Activated T-helper 2 cell treated with anti-CD3 and anti-CD28 coated beads, Interferon-gamma antibody, Interleukin-2, Interleukin-4, amounts not matched to agents 10 μg/mL and 5 μg/mL and 100 μg/mL, durations not matched to agents 14 hours and 24 hours and 36 hours (primary cell): ENCODE data around the gene AK8. TPM values are rescaled to one million over a fixed set of nuclear protein-coding genes. Genes with fewer than 3 reads are reported as not detected.
"Not testable (repeated sequence)": the region's sequence is repeated elsewhere in the genome, so short reads cannot be mapped to it uniquely, and the experiment has no call there.

Experiments
- DNase-seq: peaks from one replicate; pipeline ENCODE4 v3.0.0; 2021; ENCODE audit warnings: low spot score
- H3K27ac Mint-ChIP-seq: one replicate; pipeline ENCODE4 v1.8.0; 2021; ENCODE audit warnings: mixed read lengths
- H3K27me3 Mint-ChIP-seq: one replicate; pipeline ENCODE4 v1.8.0; 2021; ENCODE audit warnings: low read depth, mixed read lengths
- H3K36me3 Mint-ChIP-seq: one replicate; pipeline ENCODE4 v1.8.0; 2021; ENCODE audit warnings: low read depth, mixed read lengths
- H3K4me1 Mint-ChIP-seq: one replicate; pipeline ENCODE4 v1.8.0; 2021; ENCODE audit warnings: low read depth, mixed read lengths
- H3K4me3 Mint-ChIP-seq: one replicate; pipeline ENCODE4 v1.8.0; 2021; ENCODE audit warnings: low read depth, mild to moderate bottlenecking, moderate library complexity, mixed read lengths
- H3K9me3 Mint-ChIP-seq: one replicate; pipeline ENCODE4 v1.8.0; 2021; ENCODE audit warnings: mixed read lengths
- intact Hi-C: fragments of 100-400 bp; cut with micrococcal nuclease; formaldehyde crosslinking; loops from one replicate; pipeline ENCODE4 v1.15.1; 2023
- total RNA-seq: library from RNA; stranded (reverse); gene quantifications from 2 replicates; pipeline ENCODE4 v1.2.3, GENCODE V29; 2022

The AK8 gene
- total RNA-seq, 1 donor from 2014 or later: not detected

- peaks cover 15% of the 10 kb centered on the region for H3K27me3 Mint-ChIP-seq
- H3K27ac Mint-ChIP-seq: no peak overlapping the region
- intact Hi-C loops: no loop called here
- H3K4me3 Mint-ChIP-seq: no peak overlapping the region
- no peaks in the 10 kb centered on the region for H3K9me3 Mint-ChIP-seq
- no peak for DNase-seq
- no peaks in the 10 kb centered on the region for H3K36me3 Mint-ChIP-seq
- no peaks in the 10 kb centered on the region for H3K4me1 Mint-ChIP-seq
Observed at GRCh38 chr9:132726576-132727130, 151.4 kb downstream of the AK8 start.

- no peaks in the 10 kb centered on the region for H3K36me3 Mint-ChIP-seq
- no peaks in the 10 kb centered on the region for H3K9me3 Mint-ChIP-seq
- no peak overlapping the region for H3K27ac Mint-ChIP-seq
Observed at GRCh38 chr9:132725306-132725705, 152.8 kb downstream of the AK8 start.

GRCh38 chr9:132723809-132724208 lies 154.3 kb downstream of the AK8 start:
- Mint-ChIP-seq H3K36me3 (no peaks in the 10 kb centered on the region), H3K27ac (no peak overlapping the region), H3K9me3 (no peaks in the 10 kb centered on the region), H3K27me3 (peaks cover 16% of the 10 kb centered on the region), H3K4me1 (no peaks in the 10 kb centered on the region), H3K4me3 (no peak overlapping the region)
- intact Hi-C loops: no loop called here
- DNase-seq: no peak

More at GRCh38 chr9:132725306-132725705, 152.8 kb downstream of the AK8 start:
- no peaks in the 10 kb centered on the region for H3K4me1 Mint-ChIP-seq
- intact Hi-C loops: no loop called here
- H3K27me3 Mint-ChIP-seq: peaks cover 12% of the 10 kb centered on the region
- H3K4me3 Mint-ChIP-seq: no peak overlapping the region
- no peak for DNase-seq

GRCh38 chr9:132722564-132723065 lies 155.5 kb downstream of the AK8 start:
- Mint-ChIP-seq H3K4me3 (no peak overlapping the region), H3K4me1 (peaks cover 4% of the 10 kb centered on the region), H3K9me3 (no peaks in the 10 kb centered on the region), H3K27ac (no peak overlapping the region), H3K27me3 (peaks cover 23% of the 10 kb centered on the region), H3K36me3 (no peaks in the 10 kb centered on the region)
- DNase-seq: no peak
- intact Hi-C loops: no loop called here

- intact Hi-C loops: no loop called here
- no peak overlapping the region for H3K27ac Mint-ChIP-seq
- no peak overlapping the region for H3K4me3 Mint-ChIP-seq
- peaks cover 4% of the 10 kb centered on the region for H3K4me1 Mint-ChIP-seq
- H3K9me3 Mint-ChIP-seq: no peaks in the 10 kb centered on the region
- peaks cover 23% of the 10 kb centered on the region for H3K27me3 Mint-ChIP-seq
- no peaks in the 10 kb centered on the region for H3K36me3 Mint-ChIP-seq
- DNase-seq: no peak
Observed at GRCh38 chr9:132721661-132722060, 156.4 kb downstream of the AK8 start.

- H3K27me3 Mint-ChIP-seq: peaks cover 26% of the 10 kb centered on the region
- H3K4me3 Mint-ChIP-seq, H3K27ac Mint-ChIP-seq, intact Hi-C loops, H3K4me1 Mint-ChIP-seq, H3K36me3 Mint-ChIP-seq, H3K9me3 Mint-ChIP-seq, DNase-seq: not testable (repeated sequence)
Observed at GRCh38 chr9:132718381-132718928, 159.6 kb downstream of the AK8 start.

- H3K4me3 Mint-ChIP-seq: no peak overlapping the region
- H3K9me3 Mint-ChIP-seq: no peaks in the 10 kb centered on the region
- H3K27me3 Mint-ChIP-seq: peaks cover 24% of the 10 kb centered on the region
- DNase-seq: no peak
- peaks cover 4% of the 10 kb centered on the region for H3K4me1 Mint-ChIP-seq
- H3K36me3 Mint-ChIP-seq: no peaks in the 10 kb centered on the region
- no peak overlapping the region for H3K27ac Mint-ChIP-seq
- intact Hi-C loops: no loop called here
Observed at GRCh38 chr9:132717326-132717945, 160.6 kb downstream of the AK8 start.

- DNase-seq: no peak
- H3K27me3 Mint-ChIP-seq: peaks cover 24% of the 10 kb centered on the region
- H3K4me1 Mint-ChIP-seq: peaks cover 4% of the 10 kb centered on the region
- H3K27ac Mint-ChIP-seq: no peak overlapping the region
- no peaks in the 10 kb centered on the region for H3K9me3 Mint-ChIP-seq
- H3K36me3 Mint-ChIP-seq: no peaks in the 10 kb centered on the region
- H3K4me3 Mint-ChIP-seq: no peak overlapping the region
- intact Hi-C loops: no loop called here
Observed at GRCh38 chr9:132716007-132716406, 162.1 kb downstream of the AK8 start.

- intact Hi-C loops: no loop called here
- DNase-seq: no peak
- peaks cover 16% of the 10 kb centered on the region for H3K27me3 Mint-ChIP-seq
- no peaks in the 10 kb centered on the region for H3K4me1 Mint-ChIP-seq
- no peak overlapping the region for H3K27ac Mint-ChIP-seq
- no peaks in the 10 kb centered on the region for H3K9me3 Mint-ChIP-seq
- no peak overlapping the region for H3K4me3 Mint-ChIP-seq
- H3K36me3 Mint-ChIP-seq: no peaks in the 10 kb centered on the region
Observed at GRCh38 chr9:132712753-132713152, 165.3 kb downstream of the AK8 start.

- intact Hi-C loops: no loop called here
Observed at GRCh38 chr9:132711846-132712245, 166.2 kb downstream of the AK8 start.

GRCh38 chr9:132711152-132711551 lies 166.9 kb downstream of the AK8 start:
- DNase-seq, intact Hi-C loops, H3K4me1 Mint-ChIP-seq, H3K4me3 Mint-ChIP-seq, H3K9me3 Mint-ChIP-seq, H3K36me3 Mint-ChIP-seq, H3K27ac Mint-ChIP-seq, H3K27me3 Mint-ChIP-seq: not testable (repeated sequence)

More at GRCh38 chr9:132711846-132712245, 166.2 kb downstream of the AK8 start:
- no peak for DNase-seq
- Mint-ChIP-seq H3K27me3 (peaks cover 9% of the 10 kb centered on the region), H3K9me3 (no peaks in the 10 kb centered on the region), H3K36me3 (no peaks in the 10 kb centered on the region), H3K4me1 (no peaks in the 10 kb centered on the region), H3K27ac (no peak overlapping the region), H3K4me3 (no peak overlapping the region)

GRCh38 chr9:132710333-132710732 lies 167.8 kb downstream of the AK8 start:
- no peaks in the 10 kb centered on the region for H3K4me1 Mint-ChIP-seq
- no peaks in the 10 kb centered on the region for H3K36me3 Mint-ChIP-seq
- H3K9me3 Mint-ChIP-seq: no peaks in the 10 kb centered on the region
- no peak overlapping the region for H3K4me3 Mint-ChIP-seq
- peaks cover 6% of the 10 kb centered on the region for H3K27me3 Mint-ChIP-seq
- DNase-seq: no peak
- H3K27ac Mint-ChIP-seq: no peak overlapping the region
- intact Hi-C loops: no loop called here

GRCh38 chr9:132708769-132709430 lies 169.2 kb downstream of the AK8 start:
- Mint-ChIP-seq H3K9me3 (no peaks in the 10 kb centered on the region), H3K4me1 (no peaks in the 10 kb centered on the region), H3K27me3 (peaks cover 6% of the 10 kb centered on the region), H3K27ac (no peak overlapping the region), H3K36me3 (no peaks in the 10 kb centered on the region), H3K4me3 (no peak overlapping the region)
- no peak for DNase-seq
- intact Hi-C loops: no loop called here
